Aorta (tissue), 5 donors: Measurements from ENCODE around the gene SLC12A4. TPM values are rescaled to one million over a fixed set of nuclear protein-coding genes. Genes with fewer than 3 reads are reported as not detected.

Experiments
- ATAC-seq: fragments of 200-7000 bp; cut with Tn5 transposase; one replicate; pipeline ENCODE4 v1.9.1; 2022; ENCODE audit warnings: moderate library complexity; ENCODE audit not compliant: low FRiP score
- DNase-seq, 2 donors: peaks; one replicate each; pipeline ENCODE4 v3.0.0-alpha.2; 2020
- H3K27ac ChIP-seq, 2 donors: one replicate each; pipeline ENCODE4 v1.5.1; 2013; ENCODE audit warnings: low read length in 2 of 2, mild to moderate bottlenecking in 2 of 2, moderate library complexity in 2 of 2, control low read depth in 1 of 2, inconsistent platforms in 1 of 2, low read depth in 1 of 2
- H3K27me3 ChIP-seq, 2 donors: one replicate each; pipeline ENCODE4 v1.6.1; 2013; ENCODE audit warnings: control low read depth in 1 of 2, low read length in 1 of 2, mild to moderate bottlenecking in 1 of 2, moderate library complexity in 1 of 2; ENCODE audit not compliant: insufficient read depth in 2 of 2, control insufficient read depth in 1 of 2
- H3K36me3 ChIP-seq, 2 donors: one replicate each; pipeline ENCODE4 v1.6.1; 2013; ENCODE audit warnings: control low read depth in 1 of 2, low read length in 1 of 2, mild to moderate bottlenecking in 1 of 2; ENCODE audit not compliant: insufficient read depth in 2 of 2, control insufficient read depth in 1 of 2
- H3K4me1 ChIP-seq, 2 donors: one replicate each; pipeline ENCODE4 v1.6.1; 2013; ENCODE audit warnings: low read length in 2 of 2, control low read depth in 1 of 2, mild to moderate bottlenecking in 1 of 2, moderate library complexity in 1 of 2; ENCODE audit not compliant: insufficient read depth in 2 of 2, control insufficient read depth in 1 of 2
- H3K4me3 ChIP-seq, 2 donors: one replicate each; pipeline ENCODE4 v1.5.1; 2013; ENCODE audit warnings: low read length in 2 of 2, control low read depth in 1 of 2, mild to moderate bottlenecking in 1 of 2
- H3K9me3 ChIP-seq: one replicate; pipeline ENCODE4 v1.6.1; 2013; ENCODE audit warnings: mild to moderate bottlenecking, low read length; ENCODE audit not compliant: control insufficient read depth
- WGBS, 2 donors: extraction: QIAGEN DNeasy Blood & Tissue Kit; methylation state at CpG; one replicate each; pipeline ENCODE4 v1.1.7; 2013; 5-methylcytosine and 5-hydroxymethylcytosine counted together
- intact Hi-C, 2 donors: fragments of 100-400 bp; cut with DNase I; formaldehyde crosslinking; loops; one replicate each; pipeline versions ENCODE4 v1.14.2 to v1.15.0; 2022
- polyA plus RNA-seq, 2 donors: library from polyadenylated mRNA; stranded (reverse); fragments of 200-250 nt; gene quantifications; one replicate each; pipeline ENCODE4 v1.2.3, GENCODE V29; 2013
- total RNA-seq, 2 donors: library from RNA; stranded (reverse); fragmentation: NEBNext Ultra II Directional; extraction: Animal tissue kit (Norgen Biotek cat#: 25700); gene quantifications; one replicate each; pipeline ENCODE4 v1.2.1, GENCODE V29; 2021
- donor health status: healthy with polysubstance abuse.
- donor health status: Bipolar disorder and iron deficiency.
- donor health status: DM: no; HTN: no; CAD: no.
- donor health status: DM: no; HTN: no; CAD: no.
- donor health status: DM: yes; HTN: yes; CAD: no.

The SLC12A4 gene
- total and polyA plus RNA-seq, 4 donors = 15.8 to 139 (median 106) TPM

- 87 to 90% methylated on average over 27 to 28 of the region's 28 CpGs for WGBS, 2 donors
- Histone ChIP-seq H3K27ac (no peak overlapping the region), H3K36me3 (peaks cover 4 to 41% of the 10 kb centered on the region in 2 donors), H3K9me3 (no peaks in the 10 kb centered on the region), H3K4me3 (no peak overlapping the region), H3K4me1 (no peaks in the 10 kb centered on the region), H3K27me3 (no peaks in the 10 kb centered on the region)
- DNase-seq (no peak), ATAC-seq (no peak)
- intact Hi-C loops = no loop called here
These were observed 21.4 kb downstream of the SLC12A4 start for GRCh38 chr16:67946966-67947558.

- DNase-seq = peak in 1 of 2 donors; percentile 75
- no peak overlapping the region for H3K4me3 ChIP-seq
- H3K27me3 ChIP-seq = no peaks in the 10 kb centered on the region
- H3K4me1 ChIP-seq = no peaks in the 10 kb centered on the region
- ATAC-seq = no peak
- no peaks in the 10 kb centered on the region for H3K9me3 ChIP-seq
- H3K27ac ChIP-seq = no peak overlapping the region
- 88 to 91% methylated on average over 18 to 20 of the region's 20 CpGs for WGBS, 2 donors
- peaks cover 4 to 36% of the 10 kb centered on the region in 2 donors for H3K36me3 ChIP-seq
- intact Hi-C loops = no loop called here
These were observed 22.3 kb downstream of the SLC12A4 start for GRCh38 chr16:67946128-67946569.

GRCh38 chr16:67945392-67945933 is 23.0 kb downstream of the SLC12A4 start:
- 88 to 89% methylated on average over 24 of the region's 24 CpGs for WGBS, 2 donors
- H3K36me3 ChIP-seq = peaks cover 4 to 36% of the 10 kb centered on the region in 2 donors
- H3K9me3 ChIP-seq = no peaks in the 10 kb centered on the region
- H3K27me3 ChIP-seq = no peaks in the 10 kb centered on the region
- intact Hi-C loops = no loop called here
- H3K4me3 ChIP-seq = no peak overlapping the region
- no peaks in the 10 kb centered on the region for H3K4me1 ChIP-seq
- DNase-seq (no peak), ATAC-seq (no peak)
- H3K27ac ChIP-seq = no peak overlapping the region

- ATAC-seq (peak; percentile 1), DNase-seq (no peak)
- Histone ChIP-seq H3K27me3 (no peaks in the 10 kb centered on the region), H3K4me1 (no peaks in the 10 kb centered on the region), H3K9me3 (no peaks in the 10 kb centered on the region), H3K4me3 (no peak overlapping the region), H3K27ac (peak overlapping the region in 1 of 2 donors; percentile 30), H3K36me3 (peaks cover 4 to 32% of the 10 kb centered on the region in 2 donors)
- 85 to 90% methylated on average over 24 of the region's 24 CpGs for WGBS, 2 donors
- intact Hi-C loops = no loop called here
These were observed 23.6 kb downstream of the SLC12A4 start for GRCh38 chr16:67944690-67945391.

- H3K4me1 ChIP-seq = no peaks in the 10 kb centered on the region
- ATAC-seq (peak; percentile 82), DNase-seq (peak; percentile 89 to 90)
- peaks cover 4 to 28% of the 10 kb centered on the region in 2 donors for H3K36me3 ChIP-seq
- intact Hi-C loops = no loop called here
- no peaks in the 10 kb centered on the region for H3K9me3 ChIP-seq
- H3K27me3 ChIP-seq = no peaks in the 10 kb centered on the region
- 14 to 18% methylated on average over 19 to 23 of the region's 23 CpGs for WGBS, 2 donors
- peak within 1 kb of the TSS in 1 of 2 donors; percentile 53 for H3K27ac ChIP-seq
- H3K4me3 ChIP-seq = no peak within 1 kb of the TSS
These were observed 24.6 kb downstream of the SLC12A4 start, which contains the start of gene LCAT for GRCh38 chr16:67943619-67944504. Gene LCAT (minus strand): TSS chr16:67944120. CDS start chr16:67944101, 19 bp downstream.

- no peak for ATAC-seq
- Histone ChIP-seq H3K9me3 (no peaks in the 10 kb centered on the region), H3K4me1 (no peaks in the 10 kb centered on the region), H3K36me3 (peaks cover 2 to 28% of the 10 kb centered on the region in 2 donors), H3K27me3 (no peaks in the 10 kb centered on the region), H3K4me3 (no peak overlapping the region), H3K27ac (peak overlapping the region in 1 of 2 donors; percentile 53)
- WGBS, 2 donors = 78 to 80% methylated on average over 6 of the region's 6 CpGs
- DNase-seq = no peak
- intact Hi-C loops = no loop called here
These were observed 25.2 kb downstream of the SLC12A4 start for GRCh38 chr16:67943256-67943618.

GRCh38 chr16:67942510-67943255 is 25.8 kb downstream of the SLC12A4 start:
- WGBS, 2 donors = 67 to 76% methylated on average over 20 to 27 of the region's 27 CpGs
- no peaks in the 10 kb centered on the region for H3K4me1 ChIP-seq
- H3K27ac ChIP-seq = no peak overlapping the region
- no peaks in the 10 kb centered on the region for H3K9me3 ChIP-seq
- H3K36me3 ChIP-seq = peaks cover 0 to 23% of the 10 kb centered on the region in 2 donors
- DNase-seq (peak in 1 of 2 donors; percentile 67), ATAC-seq (no peak)
- no peaks in the 10 kb centered on the region for H3K27me3 ChIP-seq
- no peak overlapping the region for H3K4me3 ChIP-seq
- intact Hi-C loops = no loop called here

GRCh38 chr16:67942200-67942509 is 26.3 kb downstream of the SLC12A4 start:
- no peaks in the 10 kb centered on the region for H3K27me3 ChIP-seq
- H3K4me1 ChIP-seq = no peaks in the 10 kb centered on the region
- no peaks in the 10 kb centered on the region for H3K9me3 ChIP-seq
- H3K27ac ChIP-seq = no peak overlapping the region
- peak in 1 of 2 donors; percentile 78 for DNase-seq
- intact Hi-C loops = no loop called here
- ATAC-seq = no peak
- peaks cover 0 to 21% of the 10 kb centered on the region in 2 donors for H3K36me3 ChIP-seq
- H3K4me3 ChIP-seq = no peak overlapping the region
- 66 to 69% methylated on average over 6 of the region's 6 CpGs for WGBS, 2 donors
